Skeletal muscle cell (primary cell): ENCODE data around the gene MRPL54.

Experiments
- DNase-seq: peaks from one replicate; pipeline ENCODE4 v3.0.0-alpha.2; 2010; ENCODE audit warnings: low read depth
- H3K4me3 ChIP-seq: 2 replicates; pipeline ENCODE4 v1.5.1; 2011; ENCODE audit warnings: low read depth, mild to moderate bottlenecking, control low read depth, low read length, moderate library complexity

MRPL54 gene

GRCh38 chr19:3782330-3782729 lies 19.8 kb downstream of the MRPL54 start:
- no peak for DNase-seq
- no peak overlapping the region for H3K4me3 ChIP-seq

- DNase-seq = no peak
- H3K4me3 ChIP-seq = no peak overlapping the region
Observed at GRCh38 chr19:3782903-3783302, 20.4 kb downstream of the MRPL54 start.

- H3K4me3 ChIP-seq = no peak overlapping the region
- no peak for DNase-seq
Observed at GRCh38 chr19:3783660-3784584, 21.4 kb downstream of the MRPL54 start.

GRCh38 chr19:3784607-3785450 lies 22.3 kb downstream of the MRPL54 start:
- no peak overlapping the region for H3K4me3 ChIP-seq
- DNase-seq = no peak

GRCh38 chr19:3785451-3785937 lies 23.0 kb downstream of the MRPL54 start:
- no peak for DNase-seq
- H3K4me3 ChIP-seq = no peak overlapping the region

- DNase-seq = no peak
- H3K4me3 ChIP-seq = no peak within 1 kb of the TSS
Observed at GRCh38 chr19:3785938-3786824, 23.7 kb downstream of the MRPL54 start, which contains the start of gene MATK. TSS of gene MATK (minus strand) at chr19:3786381. CDS start at chr19:3785135, 1,246 bp downstream.

- no peak overlapping the region for H3K4me3 ChIP-seq
- DNase-seq = no peak
Observed at GRCh38 chr19:3788996-3789778, 26.7 kb downstream of the MRPL54 start.

- DNase-seq = no peak
- H3K4me3 ChIP-seq = no peak overlapping the region
Observed at GRCh38 chr19:3790209-3790734, 27.8 kb downstream of the MRPL54 start.

GRCh38 chr19:3790941-3791340 lies 28.5 kb downstream of the MRPL54 start:
- H3K4me3 ChIP-seq = no peak overlapping the region
- no peak for DNase-seq

- no peak for DNase-seq
- H3K4me3 ChIP-seq = no peak overlapping the region
Observed at GRCh38 chr19:3792114-3792513, 29.6 kb downstream of the MRPL54 start.

- DNase-seq = no peak
- H3K4me3 ChIP-seq = no peak overlapping the region
Observed at GRCh38 chr19:3793799-3794198, 31.3 kb downstream of the MRPL54 start.

- H3K4me3 ChIP-seq = no peak overlapping the region
- no peak for DNase-seq
Observed at GRCh38 chr19:3796358-3796757, 33.9 kb downstream of the MRPL54 start.

GRCh38 chr19:3798137-3798536 lies 35.7 kb downstream of the MRPL54 start:
- DNase-seq = no peak
- no peak overlapping the region for H3K4me3 ChIP-seq

- no peak overlapping the region for H3K4me3 ChIP-seq
Observed at GRCh38 chr19:3800996-3801395, 38.5 kb downstream of the MRPL54 start.

GRCh38 chr19:3801412-3802096 lies 39.1 kb downstream of the MRPL54 start:
- DNase-seq = no peak
- no peak overlapping the region for H3K4me3 ChIP-seq

More at GRCh38 chr19:3800996-3801395, 38.5 kb downstream of the MRPL54 start:
- DNase-seq = no peak

GRCh38 chr19:3803114-3803888 lies 40.8 kb downstream of the MRPL54 start:
- H3K4me3 ChIP-seq = no peak overlapping the region
- no peak for DNase-seq

GRCh38 chr19:3803986-3804385 lies 41.5 kb downstream of the MRPL54 start:
- DNase-seq = no peak
- no peak overlapping the region for H3K4me3 ChIP-seq
